ENCODE results near the gene USH2A.

The USH2A gene

DNA sequence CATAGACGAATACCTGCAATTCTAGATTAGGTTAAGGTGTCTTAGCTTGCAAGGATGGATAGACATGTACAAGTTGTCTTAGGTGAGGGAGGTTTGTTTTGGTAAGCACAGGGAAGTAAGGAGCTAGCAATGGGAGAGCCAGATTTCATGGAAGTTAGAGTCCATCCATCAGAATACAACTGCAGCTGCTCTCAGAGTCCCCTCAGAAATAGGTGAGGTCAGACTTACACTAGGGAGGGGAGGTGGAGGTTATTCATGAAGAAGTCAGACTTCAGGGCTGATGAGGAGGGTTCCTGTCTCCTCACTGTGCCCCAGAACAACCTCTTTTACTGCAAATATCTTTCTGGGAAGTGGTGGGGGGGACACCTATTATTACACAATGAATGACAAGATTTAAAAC lies 770.9 kb downstream of the USH2A start:
- ChIA-PET POLR2A (no interaction called here), CTCF (no interaction called here)
- TF ChIP-seq HDGF (IDR thresholded peaks at IDR 0.05; ENCODE audit: borderline replicate concordance): no peak
- TF ChIP-seq TARDBP (IDR thresholded peaks at IDR 0.05): no peak
- TF ChIP-seq, protein P1, sequence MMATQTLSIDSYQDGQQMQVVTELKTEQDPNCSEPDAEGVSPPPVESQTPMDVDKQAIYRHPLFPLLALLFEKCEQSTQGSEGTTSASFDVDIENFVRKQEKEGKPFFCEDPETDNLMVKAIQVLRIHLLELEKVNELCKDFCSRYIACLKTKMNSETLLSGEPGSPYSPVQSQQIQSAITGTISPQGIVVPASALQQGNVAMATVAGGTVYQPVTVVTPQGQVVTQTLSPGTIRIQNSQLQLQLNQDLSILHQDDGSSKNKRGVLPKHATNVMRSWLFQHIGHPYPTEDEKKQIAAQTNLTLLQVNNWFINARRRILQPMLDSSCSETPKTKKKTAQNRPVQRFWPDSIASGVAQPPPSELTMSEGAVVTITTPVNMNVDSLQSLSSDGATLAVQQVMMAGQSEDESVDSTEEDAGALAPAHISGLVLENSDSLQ (IDR thresholded peaks at IDR 0.05): no peak
- TF ChIP-seq SP1 (IDR thresholded peaks at IDR 0.05): no peak
- TF ChIP-seq FOXK2 (IDR thresholded peaks at IDR 0.05): no peak
- TF ChIP-seq ELF4 (IDR thresholded peaks at IDR 0.05): no peak
- TF ChIP-seq BHLHE40 (IDR thresholded peaks at IDR 0.05; ENCODE audit: borderline replicate concordance): no peak
- TF ChIP-seq FOXM1 (IDR thresholded peaks at IDR 0.05; ENCODE audit: borderline replicate concordance): no peak
- TF ChIP-seq ZNF384 (IDR thresholded peaks at IDR 0.05): no peak
- no peak for TF ChIP-seq CTBP1 (IDR thresholded peaks at IDR 0.05; ENCODE audit: borderline replicate concordance)
- no peak for DNase-seq (ENCODE audit: extremely low spot score)

DNA sequence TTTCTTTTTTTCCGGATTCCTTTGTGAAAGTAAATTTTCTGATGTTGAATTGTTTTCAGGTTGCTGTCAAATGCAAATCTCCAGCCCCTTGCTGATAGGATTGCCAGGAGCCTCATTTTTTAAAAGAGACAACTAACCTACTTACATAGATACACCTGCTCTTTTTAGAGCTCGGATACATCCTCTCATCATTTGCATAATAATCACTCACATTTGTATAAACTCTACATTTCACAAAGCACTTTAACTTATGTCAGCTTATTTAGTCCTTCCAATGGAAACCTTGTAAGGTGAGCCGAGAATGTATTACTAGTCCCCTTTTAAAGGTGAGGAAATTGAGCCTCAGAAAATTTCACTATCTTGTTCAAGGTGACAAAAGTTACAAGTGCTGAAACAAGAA lies 771.4 kb downstream of the USH2A start:
- CTCF ChIA-PET: no interaction called here
- POLR2A ChIA-PET: no interaction called here
- no peak for TF ChIP-seq SUZ12 (IDR thresholded peaks at IDR 0.05)
- TF ChIP-seq NFRKB (IDR thresholded peaks at IDR 0.05): no peak
- no peak for TF ChIP-seq ARNT (IDR thresholded peaks at IDR 0.05)
- DNase-seq (ENCODE audit: extremely low spot score): no peak

- TF ChIP-seq SP1 (IDR thresholded peaks at IDR 0.05) (no peak), SUZ12 (IDR thresholded peaks at IDR 0.05) (no peak), FOXM1 (IDR thresholded peaks at IDR 0.05; ENCODE audit: borderline replicate concordance) (no peak), BHLHE40 (IDR thresholded peaks at IDR 0.05; ENCODE audit: borderline replicate concordance) (no peak), ARNT (IDR thresholded peaks at IDR 0.05) (no peak), NFRKB (IDR thresholded peaks at IDR 0.05) (no peak), TARDBP (IDR thresholded peaks at IDR 0.05) (no peak), ELF4 (IDR thresholded peaks at IDR 0.05) (no peak), ZNF384 (IDR thresholded peaks at IDR 0.05) (no peak), HDGF (IDR thresholded peaks at IDR 0.05; ENCODE audit: borderline replicate concordance) (no peak), L3MBTL2 (conservative IDR thresholded peaks at IDR 0.05) (no peak), CTBP1 (IDR thresholded peaks at IDR 0.05; ENCODE audit: borderline replicate concordance) (no peak), LEF1 (IDR thresholded peaks at IDR 0.05; ENCODE audit: borderline replicate concordance) (no peak)
- TF ChIP-seq, protein P1 (IDR thresholded peaks at IDR 0.05): no peak
- ChIA-PET POLR2A (no interaction called here), CTCF (no interaction called here)
- DNase-seq (ENCODE audit: extremely low spot score): no peak
Observed at GRCh38 chr1:215650446-215651149, 772.6 kb downstream of the USH2A start.

GRCh38 chr1:215648957-215649356 lies 774.3 kb downstream of the USH2A start:
- DNase-seq (ENCODE audit: extremely low spot score): no peak
- CTCF ChIA-PET: no interaction called here
- POLR2A ChIA-PET: no interaction called here
- TF ChIP-seq ZNF384 (IDR thresholded peaks at IDR 0.05) (no peak), ARNT (IDR thresholded peaks at IDR 0.05) (no peak), TARDBP (IDR thresholded peaks at IDR 0.05) (no peak), NFRKB (IDR thresholded peaks at IDR 0.05) (no peak)
- TF ChIP-seq, protein P1 (IDR thresholded peaks at IDR 0.05): no peak

DNA sequence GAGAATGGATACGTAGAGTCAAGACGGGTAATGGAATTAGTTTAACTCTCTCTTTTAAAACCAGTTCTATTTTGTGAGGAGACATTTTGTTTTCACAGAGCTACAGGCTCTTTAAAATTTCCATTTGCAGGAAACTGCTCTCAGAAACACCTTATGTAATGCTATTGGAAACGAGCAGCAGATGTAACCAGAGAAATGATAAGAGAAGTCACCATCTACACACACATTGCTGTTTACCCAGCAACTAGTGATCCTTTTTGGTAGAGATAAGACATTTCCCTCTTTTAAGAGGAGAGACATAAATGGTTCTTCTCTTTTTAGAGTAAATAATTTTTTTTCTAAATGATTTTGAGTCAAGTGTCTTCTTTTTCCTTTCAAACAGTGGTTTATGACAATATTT lies 775.5 kb downstream of the USH2A start:
- TF ChIP-seq FOXM1 (IDR thresholded peaks at IDR 0.05; ENCODE audit: borderline replicate concordance) (no peak), TARDBP (IDR thresholded peaks at IDR 0.05) (no peak), CTBP1 (IDR thresholded peaks at IDR 0.05; ENCODE audit: borderline replicate concordance) (no peak), SUZ12 (IDR thresholded peaks at IDR 0.05) (no peak), BHLHE40 (IDR thresholded peaks at IDR 0.05; ENCODE audit: borderline replicate concordance) (no peak), FOXK2 (IDR thresholded peaks at IDR 0.05) (no peak), L3MBTL2 (conservative IDR thresholded peaks at IDR 0.05) (no peak), LEF1 (IDR thresholded peaks at IDR 0.05; ENCODE audit: borderline replicate concordance) (no peak), HDGF (IDR thresholded peaks at IDR 0.05; ENCODE audit: borderline replicate concordance) (no peak), NFRKB (IDR thresholded peaks at IDR 0.05) (no peak), ZNF384 (IDR thresholded peaks at IDR 0.05) (no peak), SP1 (IDR thresholded peaks at IDR 0.05) (no peak), ELF4 (IDR thresholded peaks at IDR 0.05) (no peak)
- CTCF ChIA-PET: interaction anchor here (0.7 kb wide), 1 partner anchor 1023 kb away, joined by 4 read pairs; no protein-coding TSS in a partner anchor

GRCh38 chr1:215645861-215646260 lies 777.4 kb downstream of the USH2A start:
- DNase-seq (ENCODE audit: extremely low spot score): no peak
- TF ChIP-seq FOXK2 (IDR thresholded peaks at IDR 0.05) (no peak), HDGF (IDR thresholded peaks at IDR 0.05; ENCODE audit: borderline replicate concordance) (no peak), FOXM1 (IDR thresholded peaks at IDR 0.05; ENCODE audit: borderline replicate concordance) (no peak), TARDBP (IDR thresholded peaks at IDR 0.05) (no peak), ELF4 (IDR thresholded peaks at IDR 0.05) (no peak), L3MBTL2 (conservative IDR thresholded peaks at IDR 0.05) (no peak), LEF1 (IDR thresholded peaks at IDR 0.05; ENCODE audit: borderline replicate concordance) (no peak), ARNT (IDR thresholded peaks at IDR 0.05) (no peak), ZNF384 (IDR thresholded peaks at IDR 0.05) (no peak), FOXA1 (IDR thresholded peaks at IDR 0.05) (no peak), CTBP1 (IDR thresholded peaks at IDR 0.05; ENCODE audit: borderline replicate concordance) (no peak)
- TF ChIP-seq, protein P1 (IDR thresholded peaks at IDR 0.05): no peak
- ChIA-PET POLR2A (no interaction called here), CTCF (no interaction called here)

More for the DNA sequence above, 775.5 kb downstream of the USH2A start:
- no peak for DNase-seq (ENCODE audit: extremely low spot score)
- POLR2A ChIA-PET: no interaction called here

Data from HEK293T (cell line).